Measurements from ENCODE around the gene SLCO2A1.

Gene SLCO2A1

GRCh38 chr3:133928903-133929607, 100.7 kb downstream of the SLCO2A1 start:
- DNase-seq = no peak

GRCh38 chr3:133928136-133928893, 101.4 kb downstream of the SLCO2A1 start:
- DNase-seq = no peak

- DNase-seq = no peak
Measured at GRCh38 chr3:133927540-133928066, 102.1 kb downstream of the SLCO2A1 start.

GRCh38 chr3:133926736-133927539, 102.8 kb downstream of the SLCO2A1 start:
- no peak for DNase-seq

- no peak for DNase-seq
Measured at GRCh38 chr3:133925960-133926735, 103.6 kb downstream of the SLCO2A1 start.

- no peak for DNase-seq
Measured at GRCh38 chr3:133924041-133924440, 105.7 kb downstream of the SLCO2A1 start.

- DNase-seq = no peak
Measured at GRCh38 chr3:133921592-133921991, 108.1 kb downstream of the SLCO2A1 start.

GRCh38 chr3:133917144-133917543, 112.6 kb downstream of the SLCO2A1 start:
- DNase-seq = no peak

GRCh38 chr3:133915685-133916658, 113.8 kb downstream of the SLCO2A1 start:
- no peak for DNase-seq

GRCh38 chr3:133914839-133915600, 114.7 kb downstream of the SLCO2A1 start:
- no peak for DNase-seq

- DNase-seq = no peak
Measured at GRCh38 chr3:133910422-133910821, 119.3 kb downstream of the SLCO2A1 start.

GRCh38 chr3:133905376-133905775, 124.3 kb downstream of the SLCO2A1 start:
- DNase-seq = no peak

- DNase-seq = no peak
Measured at GRCh38 chr3:133901847-133902246, 127.9 kb downstream of the SLCO2A1 start.

GRCh38 chr3:133901083-133901482, 128.6 kb downstream of the SLCO2A1 start:
- no peak for DNase-seq

GRCh38 chr3:133899311-133899710, 130.4 kb downstream of the SLCO2A1 start:
- no peak for DNase-seq

GRCh38 chr3:133897547-133897946, 132.2 kb downstream of the SLCO2A1 start:
- no peak for DNase-seq

GRCh38 chr3:133896002-133896761, 133.5 kb downstream of the SLCO2A1 start:
- no peak for DNase-seq

GRCh38 chr3:133895208-133896001, 134.3 kb downstream of the SLCO2A1 start, which contains the start of gene RAB6B:
Gene RAB6B, minus strand, starts transcription at chr3:133895882. Its CDS starts 416 bp downstream, at chr3:133895466.
- no peak for DNase-seq

Measured in DMS153 (cell line).